ENCODE measurements around the gene MYH6.

MYH6 gene

DNA sequence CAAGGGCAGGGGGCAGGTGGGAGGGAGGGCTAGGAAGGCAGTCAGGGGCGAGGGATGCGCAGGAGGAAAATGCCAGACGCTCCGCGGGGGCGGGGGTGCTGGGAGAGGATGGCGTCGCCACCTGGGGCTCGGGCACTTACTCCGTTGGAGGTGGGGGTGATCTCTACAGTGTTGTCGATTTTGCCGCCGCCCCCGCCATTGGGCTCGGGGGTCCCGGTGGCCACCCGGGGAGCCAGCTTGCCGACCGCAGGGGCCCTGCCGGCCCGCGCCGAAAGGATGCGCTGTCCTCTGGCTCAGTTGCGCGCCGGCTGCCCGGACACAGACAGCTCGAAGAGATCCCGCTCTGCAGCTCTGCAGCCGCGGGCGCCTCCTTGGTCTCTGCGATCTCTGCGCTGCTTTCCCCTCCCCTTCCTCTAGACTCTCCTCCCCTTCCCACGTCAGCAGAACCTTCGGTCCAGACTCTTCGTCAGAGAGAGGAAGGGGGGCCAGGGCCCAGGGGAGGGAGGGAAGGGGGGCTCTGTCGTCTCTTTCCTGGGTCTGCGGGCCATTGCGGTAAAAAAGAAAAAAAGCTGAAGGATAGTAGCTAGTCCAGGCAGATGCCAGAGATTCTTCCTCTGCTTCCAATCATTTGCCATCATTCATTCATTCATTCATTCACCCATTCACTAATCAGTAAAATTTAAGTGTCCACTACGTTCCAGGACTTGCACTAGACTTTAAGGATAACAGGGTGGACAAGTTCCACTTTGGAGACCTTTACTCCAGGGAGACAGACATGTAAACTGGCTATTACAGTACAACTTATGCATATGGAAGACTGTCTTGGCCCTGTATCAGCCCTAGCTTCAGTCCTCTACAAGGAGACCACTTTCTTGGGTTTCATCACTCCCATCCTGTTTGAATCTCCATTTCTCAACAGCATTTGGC is 55.3 kb downstream of the MYH6 start, which contains the start of gene SLC22A17:
TSS of gene SLC22A17 (minus strand) at position 382 of the 927 bp plus-strand sequence.
- in situ Hi-C loops (cut with HindIII; ENCODE audit: low pct_ligation_motif_present, low pct_unique_long_range_greater_than_20kb, low sequenced_read_pairs) = no loop called here
- DNase-seq = peak; percentile 76

GRCh38 chr14:23351681-23352505 is 56.2 kb downstream of the MYH6 start:
- DNase-seq = no peak
- in situ Hi-C loops (cut with HindIII; ENCODE audit: low pct_ligation_motif_present, low pct_unique_long_range_greater_than_20kb, low sequenced_read_pairs) = no loop called here

DNA sequence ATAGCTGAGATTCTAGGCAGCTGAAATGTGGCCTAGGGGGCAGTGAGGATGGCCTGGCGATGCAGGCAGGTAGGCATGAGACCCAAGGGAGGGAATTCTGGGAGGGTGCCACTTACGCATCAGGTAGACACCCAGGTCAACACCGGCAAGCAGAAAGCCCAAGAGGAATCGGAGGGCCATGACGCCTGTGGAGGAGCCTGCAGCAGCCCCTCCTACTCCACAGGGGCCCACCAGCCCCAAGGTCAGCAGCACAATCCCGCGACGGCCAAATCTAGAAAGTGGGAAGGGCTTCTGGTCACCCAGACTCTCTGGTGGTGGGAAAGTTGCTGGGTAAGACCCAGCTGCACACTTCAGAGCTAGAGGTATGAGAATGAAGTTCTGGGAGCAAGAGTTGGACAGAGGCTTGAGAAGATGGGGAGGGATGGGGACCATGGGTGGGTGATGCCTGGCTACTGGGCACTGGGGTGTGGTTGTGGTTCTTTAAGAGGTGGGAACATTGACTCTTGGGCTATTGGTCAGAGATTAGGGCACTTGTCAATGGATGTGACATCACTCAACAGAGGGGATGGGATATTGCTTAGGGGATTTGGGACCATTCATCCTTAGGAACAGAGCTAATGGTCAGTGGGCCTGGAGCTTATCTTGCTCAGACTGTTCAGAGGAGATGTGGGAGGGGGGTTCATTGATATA is 58.8 kb downstream of the MYH6 start:
- in situ Hi-C loops (cut with HindIII; ENCODE audit: low pct_ligation_motif_present, low pct_unique_long_range_greater_than_20kb, low sequenced_read_pairs) = no loop called here
- no peak for DNase-seq

- in situ Hi-C loops (cut with HindIII; ENCODE audit: low pct_ligation_motif_present, low pct_unique_long_range_greater_than_20kb, low sequenced_read_pairs) = no loop called here
These were observed 59.8 kb downstream of the MYH6 start for GRCh38 chr14:23348297-23348655.

DNA sequence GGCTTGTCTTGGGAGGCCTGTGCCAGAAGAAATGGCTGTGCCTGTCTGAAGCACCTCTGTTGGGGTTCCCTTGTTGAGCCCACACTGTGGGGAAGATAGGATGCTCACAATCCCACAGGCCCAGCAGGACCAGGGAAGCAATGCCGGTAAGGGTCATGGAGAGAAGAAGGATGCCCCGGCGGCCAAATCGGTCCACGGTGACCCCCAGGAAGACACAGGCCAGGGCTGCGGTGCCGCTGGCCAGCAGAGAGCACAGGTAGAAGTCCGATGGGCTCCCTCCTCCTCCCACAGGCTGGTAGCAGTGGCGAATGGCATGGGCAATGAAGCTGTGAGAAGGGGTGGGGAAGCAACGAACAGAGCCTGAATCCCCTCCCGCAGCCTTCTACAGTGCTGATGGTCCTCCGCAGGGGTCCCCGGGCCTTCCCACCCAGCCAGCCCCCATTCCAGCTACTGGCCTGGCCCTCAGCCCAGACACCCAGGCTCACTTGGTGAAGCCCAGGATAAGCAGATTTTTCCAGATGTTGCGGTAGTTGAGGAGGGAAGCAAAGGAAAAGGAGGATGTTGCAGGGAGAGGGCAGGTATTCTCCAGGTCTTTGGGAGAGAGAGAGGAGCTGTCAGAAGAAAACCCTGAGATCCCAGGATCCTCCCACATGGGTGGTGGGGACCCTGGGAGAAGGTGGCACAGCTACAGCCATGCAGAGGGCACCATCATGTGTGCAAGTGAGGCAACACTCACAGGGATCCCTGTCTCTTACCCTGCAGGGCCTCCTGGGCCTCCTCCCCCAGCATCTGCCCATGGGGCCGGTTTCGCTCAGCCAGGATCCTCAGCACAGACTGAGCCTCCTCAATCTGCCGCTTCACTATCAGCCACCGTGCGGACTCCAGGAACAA is 60.4 kb downstream of the MYH6 start:
- in situ Hi-C loops (cut with HindIII; ENCODE audit: low pct_ligation_motif_present, low pct_unique_long_range_greater_than_20kb, low sequenced_read_pairs) = no loop called here
- no peak for DNase-seq

More at GRCh38 chr14:23348297-23348655, 59.8 kb downstream of the MYH6 start:
- no peak for DNase-seq

DNA sequence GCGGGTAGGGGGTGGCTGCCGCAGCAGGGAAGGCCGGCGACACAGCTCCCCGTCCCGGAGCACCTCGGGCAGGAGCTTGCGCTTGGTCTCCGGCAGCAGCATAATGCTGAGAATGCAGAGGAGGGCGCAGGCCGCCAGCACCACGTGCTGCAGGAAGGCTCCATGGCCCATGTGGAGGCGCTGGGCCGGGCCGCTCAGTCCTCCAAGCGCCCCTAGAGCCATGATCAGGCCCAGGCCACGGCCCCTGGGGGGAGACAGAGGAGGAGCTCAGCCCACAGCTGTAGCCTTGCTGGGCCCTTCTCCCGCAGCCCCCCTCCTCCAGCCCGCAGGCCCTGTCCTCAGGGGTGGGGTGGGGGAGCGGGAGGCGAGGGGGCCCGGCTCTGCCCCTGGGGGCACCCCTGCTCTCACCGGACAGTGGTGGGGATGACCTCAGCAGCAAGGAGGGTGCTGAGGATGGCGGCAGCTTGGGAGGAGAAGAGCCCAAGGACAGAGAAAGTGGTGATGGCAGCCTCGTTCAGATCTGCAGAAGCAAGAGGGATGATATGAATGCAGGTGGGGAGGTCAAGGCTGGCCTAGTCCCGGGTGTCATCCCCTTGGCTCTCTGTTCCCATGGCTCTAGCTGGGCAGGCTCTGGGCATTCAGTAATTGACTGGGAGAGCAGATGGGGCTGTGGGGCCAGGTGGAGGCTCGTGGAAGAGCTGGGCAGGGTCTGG is 61.2 kb downstream of the MYH6 start:
- DNase-seq = no peak
- in situ Hi-C loops (cut with HindIII; ENCODE audit: low pct_ligation_motif_present, low pct_unique_long_range_greater_than_20kb, low sequenced_read_pairs) = no loop called here

DNA sequence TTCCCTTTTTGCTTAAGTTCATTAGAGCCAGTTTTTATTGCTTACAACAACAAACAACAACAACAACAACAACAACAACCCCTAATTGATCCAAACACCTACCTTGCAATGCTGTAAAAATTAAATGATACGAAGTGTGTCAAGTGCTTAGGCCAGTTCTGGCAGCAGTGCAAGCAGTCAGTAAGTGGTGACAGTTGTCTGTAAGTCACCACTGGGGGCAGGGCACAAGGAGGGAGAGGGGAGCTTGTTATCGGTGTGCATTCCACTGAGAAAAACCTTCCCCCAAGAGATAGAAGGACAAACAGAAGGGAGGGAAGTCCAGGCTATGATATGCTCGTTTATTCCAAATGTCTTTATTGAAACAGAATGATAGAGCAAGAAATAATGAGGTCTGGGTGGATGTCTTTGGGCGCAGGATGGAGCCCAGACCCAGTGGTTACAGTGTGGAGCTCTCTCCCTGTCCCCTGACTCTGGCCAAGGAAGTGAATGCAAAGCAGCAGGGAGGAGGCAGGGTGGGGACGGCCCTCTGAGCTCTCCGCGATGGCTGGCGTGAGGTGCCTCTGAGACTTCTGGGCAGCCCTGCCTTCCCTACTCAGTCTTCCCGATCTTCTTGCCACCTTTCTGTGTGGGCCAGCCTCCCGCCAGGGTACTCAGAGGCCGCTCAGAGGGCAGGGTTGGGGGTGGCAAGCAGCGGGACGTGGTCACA is 61.9 kb downstream of the MYH6 start:
- in situ Hi-C loops (cut with HindIII; ENCODE audit: low pct_ligation_motif_present, low pct_unique_long_range_greater_than_20kb, low sequenced_read_pairs) = no loop called here
- no peak for DNase-seq

- DNase-seq = no peak
- in situ Hi-C loops (cut with HindIII; ENCODE audit: low pct_ligation_motif_present, low pct_unique_long_range_greater_than_20kb, low sequenced_read_pairs) = no loop called here
These were observed 63.6 kb downstream of the MYH6 start for GRCh38 chr14:23344481-23344880.

GRCh38 chr14:23339506-23340268 is 68.4 kb downstream of the MYH6 start:
- no peak for DNase-seq
- in situ Hi-C loops (cut with HindIII; ENCODE audit: low pct_ligation_motif_present, low pct_unique_long_range_greater_than_20kb, low sequenced_read_pairs) = no loop called here

- DNase-seq = no peak
- in situ Hi-C loops (cut with HindIII; ENCODE audit: low pct_ligation_motif_present, low pct_unique_long_range_greater_than_20kb, low sequenced_read_pairs) = no loop called here
These were observed 72.5 kb downstream of the MYH6 start for GRCh38 chr14:23335623-23336022.

Measured in ACHN (cell line).